Adrenal gland (tissue), 5 donors: Measurements from ENCODE around the gene NDUFB6.
A peak's percentile ranks its signal among the peaks of the same experiment; 100 is the strongest.

Source experiments
- POLR2A ChIP-seq, 2 donors: fragments of 450-650 bp; IDR thresholded peaks; one replicate each; pipeline ENCODE4 v1.6.1; 2017; ENCODE audit warnings: antibody characterized with exemption in 2 of 2, mild to moderate bottlenecking in 2 of 2, moderate library complexity in 1 of 2
- TF ChIP-seq, protein P1 (sequence below), 6 experiments: fragments of 450-650 bp in 4 of 6; fragments of 200-600 bp in 2 of 6; sonication (generic) in 1 of 6; IDR thresholded peaks; 1 replicate in 5 of 6; 2 replicates in 1 of 6; pipeline versions ENCODE4 v1.5.1 to v1.8.0; 2016 to 2021; ENCODE audit warnings: antibody characterized with exemption in 6 of 6, mild to moderate bottlenecking in 2 of 6, moderate library complexity in 1 of 6
- donor health status: DM: no; HTN: no; CAD: no.

DNA sequence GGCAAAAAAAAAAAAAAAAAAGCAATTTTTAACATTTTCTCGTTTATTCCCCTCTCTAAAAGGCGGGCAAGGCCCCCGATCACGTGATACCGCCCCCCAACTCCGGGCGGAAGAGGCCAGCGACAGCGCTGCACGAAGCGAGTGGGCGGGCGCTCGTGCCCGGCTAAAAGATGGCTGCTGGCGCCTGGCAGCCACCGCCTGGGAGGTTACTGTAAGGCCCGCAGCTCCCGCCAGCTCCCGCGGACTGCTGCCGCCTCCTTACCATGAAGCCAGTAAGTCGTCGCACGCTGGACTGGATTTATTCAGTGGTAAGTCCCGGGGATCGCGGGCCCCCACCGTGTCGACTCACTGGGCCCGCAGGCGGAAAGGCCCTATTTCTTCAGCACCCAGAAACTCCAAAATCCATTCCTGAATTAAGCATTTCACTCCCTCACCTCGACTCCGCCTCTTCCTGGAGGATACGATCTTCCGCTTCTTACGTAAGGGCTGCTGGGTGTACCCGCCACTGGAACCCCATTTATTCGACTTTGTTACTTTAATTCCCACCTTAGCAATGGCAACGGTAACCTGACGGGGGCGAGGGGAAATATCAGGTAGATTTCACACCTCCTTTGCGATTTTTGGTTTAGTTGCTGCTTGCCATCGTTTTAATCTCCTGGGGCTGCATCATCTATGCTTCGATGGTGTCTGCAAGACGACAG is 20.6 kb downstream of the NDUFB6 start, which contains the start of the genes SMIM27 and TOPORS:
- TF ChIP-seq, protein P1, sequence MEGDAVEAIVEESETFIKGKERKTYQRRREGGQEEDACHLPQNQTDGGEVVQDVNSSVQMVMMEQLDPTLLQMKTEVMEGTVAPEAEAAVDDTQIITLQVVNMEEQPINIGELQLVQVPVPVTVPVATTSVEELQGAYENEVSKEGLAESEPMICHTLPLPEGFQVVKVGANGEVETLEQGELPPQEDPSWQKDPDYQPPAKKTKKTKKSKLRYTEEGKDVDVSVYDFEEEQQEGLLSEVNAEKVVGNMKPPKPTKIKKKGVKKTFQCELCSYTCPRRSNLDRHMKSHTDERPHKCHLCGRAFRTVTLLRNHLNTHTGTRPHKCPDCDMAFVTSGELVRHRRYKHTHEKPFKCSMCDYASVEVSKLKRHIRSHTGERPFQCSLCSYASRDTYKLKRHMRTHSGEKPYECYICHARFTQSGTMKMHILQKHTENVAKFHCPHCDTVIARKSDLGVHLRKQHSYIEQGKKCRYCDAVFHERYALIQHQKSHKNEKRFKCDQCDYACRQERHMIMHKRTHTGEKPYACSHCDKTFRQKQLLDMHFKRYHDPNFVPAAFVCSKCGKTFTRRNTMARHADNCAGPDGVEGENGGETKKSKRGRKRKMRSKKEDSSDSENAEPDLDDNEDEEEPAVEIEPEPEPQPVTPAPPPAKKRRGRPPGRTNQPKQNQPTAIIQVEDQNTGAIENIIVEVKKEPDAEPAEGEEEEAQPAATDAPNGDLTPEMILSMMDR (IDR thresholded peaks at IDR 0.05), result no peak
- peak; percentile 70 to 91 for TF ChIP-seq POLR2A (IDR thresholded peaks at IDR 0.05)
